HepG2 (cell line): ENCODE results near the gene LHPP. TPM values are rescaled to one million over a fixed set of nuclear protein-coding genes. Genes with fewer than 3 reads are reported as not detected.

Experiments used
- ATAC-seq: fragments of 200-7000 bp; cut with Tn5 transposase; 3 replicates; pipeline ENCODE4 v1.9.1; 2020; ENCODE audit warnings: mild to moderate bottlenecking, moderate library complexity
- BruUV-seq: library from RNA; stranded (reverse); fragments of 400-500 nt; replicated peaks from 2 replicates; lab custom pipeline; 2021; lab: Mats Ljungman, UMichigan
- CTCF ChIA-PET: fragments of 300-600 bp; formaldehyde crosslinking; extraction: SDS; loops from one replicate; lab custom pipeline; 2021; ENCODE audit warnings: low total read pairs, inconsistent platforms, low intra/inter-chr PET ratio; lab: Yijun Ruan, JAX
- POLR2A ChIA-PET: fragments of 350-600 bp; sonication (Branson Sonifier 250); formaldehyde crosslinking; loops from one replicate; lab custom pipeline; 2020; ENCODE audit warnings: antibody characterized with exemption, inconsistent platforms; lab: Yijun Ruan, JAX
- DNase-seq: peaks from one replicate; pipeline ENCODE4 v3.0.0-alpha.2; 2015; ENCODE audit warnings: low spot score
- FAIRE-seq: peaks from 3 replicates; lab custom pipeline; 2011; peaks lifted over from hg19 to GRCh38; lab: Jason Lieb, UNC
- H2AFZ ChIP-seq: one replicate; pipeline ENCODE4 v1.6.1; 2011; ENCODE audit warnings: low read length, inconsistent platforms
- H3K27ac ChIP-seq: fragments of 300-600 bp; 3 replicates; pipeline ENCODE4 v1.8.0; 2011; ENCODE audit warnings: mixed run types, mild to moderate bottlenecking, mixed read lengths, low read length, inconsistent platforms; ENCODE audit not compliant: insufficient read depth; ENCODE audit errors: extremely low read length
- H3K27me3 ChIP-seq, 2 experiments: fragments of 200-600 bp in 1 of 2; 2 replicates in 1 of 2; 3 replicates in 1 of 2; pipeline versions ENCODE4 v1.6.0 to v1.8.0; 2011; ENCODE audit warnings: low read length in 2 of 2, mild to moderate bottlenecking in 2 of 2, moderate library complexity in 2 of 2, inconsistent platforms in 1 of 2; ENCODE audit not compliant: insufficient read depth in 2 of 2, control insufficient read depth in 1 of 2
- H3K36me3 ChIP-seq, 2 experiments: fragments of 200-600 bp in 1 of 2; replicated peaks in 1 of 2; 2 replicates in 1 of 2; 3 replicates in 1 of 2; pipeline versions ENCODE4 v1.5.1 to v1.8.0; 2011; ENCODE audit warnings: low read length in 2 of 2, inconsistent platforms in 1 of 2; ENCODE audit not compliant: insufficient read depth in 2 of 2, control insufficient read depth in 1 of 2
- H3K4me1 ChIP-seq: 2 replicates; pipeline ENCODE4 v1.5.1; 2012; ENCODE audit warnings: low read length, inconsistent platforms; ENCODE audit not compliant: insufficient read depth
- H3K4me2 ChIP-seq: 2 replicates; pipeline ENCODE4 v1.6.0; 2011; ENCODE audit warnings: low read depth, low read length, inconsistent platforms
- H3K4me3 ChIP-seq, 3 experiments: fragments of 200-600 bp in 1 of 3; sonication (generic), shearing (Covaris generic) in 1 of 3; replicated peaks in 1 of 3; 2 replicates each; pipeline ENCODE4 v1.5.1; 2011 to 2016; ENCODE audit warnings: low read length in 3 of 3, inconsistent platforms in 2 of 3, low read depth in 2 of 3, mild to moderate bottlenecking in 2 of 3, control low read depth in 1 of 3, mixed read lengths in 1 of 3; ENCODE audit not compliant: insufficient read depth in 1 of 3
- H3K79me2 ChIP-seq: one replicate; pipeline ENCODE4 v1.6.1; 2011; ENCODE audit warnings: low read length, inconsistent platforms; ENCODE audit not compliant: insufficient read depth
- H3K9ac ChIP-seq: 2 replicates; pipeline ENCODE4 v1.6.0; 2011; ENCODE audit warnings: mild to moderate bottlenecking, low read depth, low read length, inconsistent platforms; ENCODE audit not compliant: insufficient read depth
- H3K9me3 ChIP-seq: 2 replicates; pipeline ENCODE4 v1.5.1; 2012; ENCODE audit warnings: mild to moderate bottlenecking, low read length
- H4K20me1 ChIP-seq: 2 replicates; pipeline ENCODE4 v1.6.0; 2011; ENCODE audit warnings: inconsistent platforms, mild to moderate bottlenecking, low read length, moderate library complexity; ENCODE audit not compliant: insufficient read depth
- ATF7 ChIP-seq, 2 experiments: fragments of 450-650 bp in 1 of 2; sonication (generic) in 1 of 2; formaldehyde crosslinking in 1 of 2; IDR thresholded peaks; 2 replicates each; pipeline versions ENCODE4 v1.4.0 to v1.6.1; 2016 to 2020; ENCODE audit warnings: antibody characterized with exemption in 1 of 2, mild to moderate bottlenecking in 1 of 2, missing genetic modification reagents in 1 of 2
- DNMT1 ChIP-seq: sonication (generic); formaldehyde crosslinking; IDR thresholded peaks from 2 replicates; pipeline ENCODE4 v1.5.1; 2020; ENCODE audit warnings: mild to moderate bottlenecking, missing genetic modification reagents
- FOXK2 ChIP-seq: fragments of 450-650 bp; IDR thresholded peaks from 2 replicates; pipeline ENCODE4 v1.6.1; 2016
- FOXM1 ChIP-seq: sonication (generic); formaldehyde crosslinking; IDR thresholded peaks from 2 replicates; pipeline ENCODE4 v1.5.0; 2020; ENCODE audit warnings: missing genetic modification reagents
- MAZ ChIP-seq, 2 experiments: sonication (generic) in 1 of 2; formaldehyde crosslinking in 1 of 2; IDR thresholded peaks; 2 replicates each; pipeline versions ENCODE4 v1.5.0 to v1.6.1; 2012 to 2020; ENCODE audit warnings: low read depth in 2 of 2, mild to moderate bottlenecking in 2 of 2, borderline replicate concordance in 1 of 2, improper control_type of control experiment in 1 of 2, low read length in 1 of 2, missing genetic modification reagents in 1 of 2, moderate library complexity in 1 of 2
- PPARG ChIP-seq: conservative IDR thresholded peaks from 2 replicates; pipeline ENCODE4 v1.6.1; 2016; ENCODE audit warnings: missing biosample characterization, missing genetic modification reagents
- RFXAP ChIP-seq: sonication (generic); formaldehyde crosslinking; IDR thresholded peaks from 2 replicates; pipeline ENCODE4 v1.4.0; 2020; ENCODE audit warnings: missing genetic modification reagents, borderline replicate concordance
- ZBTB7B ChIP-seq: sonication (generic); formaldehyde crosslinking; IDR thresholded peaks from 2 replicates; pipeline ENCODE4 v1.4.0; 2020; ENCODE audit warnings: missing genetic modification reagents
- ZNF232 ChIP-seq: sonication (generic); formaldehyde crosslinking; IDR thresholded peaks from 2 replicates; pipeline ENCODE4 v1.4.0; 2020; ENCODE audit warnings: missing genetic modification reagents, borderline replicate concordance
- ZSCAN20 ChIP-seq: sonication (generic); formaldehyde crosslinking; IDR thresholded peaks from 2 replicates; pipeline ENCODE4 v1.4.0; 2020; ENCODE audit warnings: missing genetic modification reagents, mild to moderate bottlenecking, borderline replicate concordance
- WGBS: methylation state at CpG from one replicate; pipeline ENCODE4 v1.1.6; 2017; ENCODE audit warnings: low lambda C conversion rate; 5-methylcytosine and 5-hydroxymethylcytosine counted together
- in situ Hi-C: cut with HindIII; loops from 2 replicates; pipeline ENCODE4 v1.10.0; 2017; ENCODE audit warnings: low pct_unique_long_range_greater_than_20kb; ENCODE audit not compliant: extremely low pct_ligation_motif_present
- intact Hi-C: fragments of 100-400 bp; cut with micrococcal nuclease; formaldehyde crosslinking; loops from one replicate; pipeline ENCODE4 v1.10.0; 2022; ENCODE audit not compliant: unreplicated experiment
- polyA plus RNA-seq, 8 experiments: library from polyadenylated mRNA; depleted of rRNA in 3 of 8; stranded (reverse) in 7 of 8; unstranded in 1 of 8; fragments of >200 nt; fragmentation: Illumina TruSeq in 4 of 8; extraction: Trizol in 4 of 8; gene quantifications; 2 replicates each; pipeline versions ENCODE4 v1.2.1 to v1.2.3, GENCODE V29; 2011 to 2016; ENCODE audit warnings: low read depth in 4 of 8, missing spikeins in 1 of 8, mixed read lengths in 1 of 8; ENCODE audit not compliant: insufficient read depth in 1 of 8
- total RNA-seq, 5 experiments: library from RNA; depleted of rRNA; stranded (reverse); fragments of >200 nt; fragmentation: Illumina TruSeq; extraction: Trizol; gene quantifications; 2 replicates each; pipeline ENCODE4 v1.2.3, GENCODE V29; 2016; ENCODE audit warnings: low read depth in 1 of 5

Gene LHPP
- total and polyA plus RNA-seq, 2 of the 13 experiments (the other 11 are each of a cell fraction or from before 2014, with no cell fraction given), result 5.2 to 13.1 TPM

GRCh38 chr10:124544711-124545110, 83.1 kb downstream of the LHPP start:
- 84% methylated on average over 8 of the region's 16 CpGs for WGBS
- Histone ChIP-seq H3K9me3 (no peaks in the 10 kb centered on the region), H3K4me1 (peaks cover 12% of the 10 kb centered on the region; the same call in 1 of the 2 replicates), H3K79me2 (no peaks in the 10 kb centered on the region), H3K4me2 (no peak overlapping the region), H3K4me3 (no peak overlapping the region), H2AFZ (no peak overlapping the region), H3K36me3 (no peaks in the 10 kb centered on the region), H3K27ac (no peak overlapping the region), H3K9ac (no peak overlapping the region), H4K20me1 (no peaks in the 10 kb centered on the region), H3K27me3 (peaks cover 0 to 1% of the 10 kb centered on the region in 2 experiments; a peak in 2 of 5 replicates)
- intact Hi-C loops (no loop called here), in situ Hi-C loops (no loop called here)
- ATAC-seq (no peak), FAIRE-seq (no peak), DNase-seq (no peak)
- CTCF ChIA-PET, result no interaction called here
- no TSS peak for BruUV-seq
- no peak for TF ChIP-seq MAZ (IDR thresholded peaks at IDR 0.05; ENCODE audit: borderline replicate concordance, low read depth, low read length)
- no peak for TF ChIP-seq MAZ (CRISPR knock-in tag; IDR thresholded peaks at IDR 0.05; ENCODE audit: low read depth)
- TF ChIP-seq PPARG (CRISPR knock-in tag), result no peak
- no peak for TF ChIP-seq FOXK2
- TF ChIP-seq FOXM1 (CRISPR knock-in tag), result no peak
- no peak for TF ChIP-seq ZNF232 (CRISPR knock-in tag)
- TF ChIP-seq DNMT1 (CRISPR knock-in tag), result no peak
- TF ChIP-seq ZSCAN20, result no peak
- TF ChIP-seq ATF7 (IDR thresholded peaks at IDR 0.05), result no peak
- no peak for TF ChIP-seq ATF7 (CRISPR knock-in tag; IDR thresholded peaks at IDR 0.05)
- TF ChIP-seq ZBTB7B, result no peak
- TF ChIP-seq RFXAP, result no peak
- POLR2A ChIA-PET, result no interaction called here
